NB4 (cell line): ENCODE results near the gene ST8SIA1.

ENCODE experiments used
- CTCF ChIP-seq: IDR thresholded peaks from one replicate; pipeline ENCODE4 v1.5.1; 2012; ENCODE audit warnings: low read depth, low read length
- MAX ChIP-seq: IDR thresholded peaks from 2 replicates; pipeline ENCODE4 v1.6.1; 2011; ENCODE audit warnings: low read depth, low read length
- MYC ChIP-seq: IDR thresholded peaks from 2 replicates; pipeline ENCODE4 v1.6.1; 2011; ENCODE audit warnings: low read depth, low read length
- POLR2A ChIP-seq: IDR thresholded peaks from 2 replicates; pipeline ENCODE4 v1.6.1; 2011; ENCODE audit warnings: mild to moderate bottlenecking; ENCODE audit not compliant: insufficient read length; ENCODE audit errors: extremely low read depth

- TF ChIP-seq CTCF, result no peak
- TF ChIP-seq POLR2A, result no peak
- no peak for TF ChIP-seq MYC
- TF ChIP-seq MAX, result no peak
Observed at GRCh38 chr12:22299294-22299912, 35.1 kb downstream of the ST8SIA1 start.
